ENCODE data around the gene ATM.
"Not testable (repeated sequence)": the region's sequence is repeated elsewhere in the genome, so short reads cannot be mapped to it uniquely, and the experiment has no call there.

The ATM gene

GRCh38 chr11:108370990-108371389 lies 148.1 kb downstream of the ATM start:
- TF ChIP-seq CTCF (IDR thresholded peaks at IDR 0.05; ENCODE audit: borderline replicate concordance, extremely low read depth, low read length, poor library complexity, severe bottlenecking) (no peak), EZH2 (IDR thresholded peaks at IDR 0.05; ENCODE audit: borderline replicate concordance, low read depth, low read length, severe bottlenecking) (no peak)
- Histone ChIP-seq H3K4me2 (ENCODE audit: insufficient read depth, low read length) (no peak overlapping the region), H3K79me2 (ENCODE audit: insufficient read depth, low read length) (no peaks in the 10 kb centered on the region), H3K27me3 (ENCODE audit: insufficient read depth, low read length, poor library complexity) (no peaks in the 10 kb centered on the region), H3K4me3 (ENCODE audit: low read depth in 1 of 2, low read length in 2 of 2) (no peak overlapping the region), H3K36me3 (ENCODE audit: insufficient read depth, low read length) (peaks cover 7% of the 10 kb centered on the region), H3K9me3 (ENCODE audit: insufficient read depth, low read length, severe bottlenecking) (no peaks in the 10 kb centered on the region), H4K20me1 (ENCODE audit: insufficient read depth, low read length) (no peaks in the 10 kb centered on the region), H3K4me1 (ENCODE audit: insufficient read depth, low read length) (no peaks in the 10 kb centered on the region), H2AFZ (ENCODE audit: low read depth, low read length) (no peak overlapping the region), H3K9ac (ENCODE audit: low read depth, low read length) (no peak overlapping the region), H3K27ac (ENCODE audit: low read length) (no peak overlapping the region)
- ATAC-seq (ENCODE audit: insufficient read depth, low read depth) (no peak), DNase-seq (no peak)

DNA sequence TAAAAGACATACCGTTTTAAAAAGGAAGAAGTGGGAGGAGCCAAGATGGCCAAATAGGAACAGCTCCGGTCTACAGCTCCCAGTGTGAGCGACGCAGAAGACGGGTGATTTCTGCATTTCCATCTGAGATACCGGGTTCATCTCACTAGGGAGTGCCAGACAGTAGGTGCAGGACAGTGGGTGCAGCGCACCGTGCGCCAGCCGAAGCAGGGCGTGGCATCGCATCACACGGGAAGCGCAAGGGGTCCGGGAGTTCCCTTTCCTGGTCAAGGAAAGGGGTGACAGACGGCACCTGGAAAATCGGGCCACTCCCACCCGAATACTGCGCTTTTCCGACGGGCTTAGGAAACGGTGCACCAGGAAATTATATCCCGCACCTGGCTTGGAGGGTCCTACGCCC lies 150.6 kb downstream of the ATM start:
- H3K9me3 ChIP-seq (ENCODE audit: insufficient read depth, low read length, severe bottlenecking); H2AFZ ChIP-seq (ENCODE audit: low read depth, low read length); H3K4me2 ChIP-seq (ENCODE audit: insufficient read depth, low read length); ATAC-seq (ENCODE audit: insufficient read depth, low read depth); H3K9ac ChIP-seq (ENCODE audit: low read depth, low read length); H3K79me2 ChIP-seq (ENCODE audit: insufficient read depth, low read length); H3K4me1 ChIP-seq (ENCODE audit: insufficient read depth, low read length); H3K4me3 ChIP-seq (ENCODE audit: low read depth in 1 of 2, low read length in 2 of 2); DNase-seq; H3K36me3 ChIP-seq (ENCODE audit: insufficient read depth, low read length); H3K27me3 ChIP-seq (ENCODE audit: insufficient read depth, low read length, poor library complexity); H3K27ac ChIP-seq (ENCODE audit: low read length); H4K20me1 ChIP-seq (ENCODE audit: insufficient read depth, low read length): not testable (repeated sequence)

DNA sequence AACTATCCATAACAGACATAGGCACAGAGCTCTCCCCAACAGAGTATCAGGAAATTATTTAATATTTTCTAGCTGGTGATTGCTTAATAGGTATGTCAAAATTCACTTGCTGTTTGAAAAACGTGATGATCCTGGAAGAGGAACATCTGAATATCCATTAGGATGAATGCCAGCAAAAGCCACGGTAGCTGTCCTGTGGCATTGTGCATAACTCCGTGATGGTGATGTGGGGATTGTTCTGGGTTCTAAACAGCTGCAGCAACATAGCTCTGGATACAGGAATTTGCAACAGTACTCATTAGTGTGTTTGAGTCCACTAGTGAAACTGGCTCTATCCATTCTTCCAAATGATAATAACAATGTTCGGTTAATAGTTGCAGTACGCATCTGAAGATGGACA lies 165.7 kb downstream of the ATM start:
- Histone ChIP-seq H3K4me1 (ENCODE audit: insufficient read depth, low read length) (no peaks in the 10 kb centered on the region), H3K79me2 (ENCODE audit: insufficient read depth, low read length) (no peaks in the 10 kb centered on the region), H3K36me3 (ENCODE audit: insufficient read depth, low read length) (no peaks in the 10 kb centered on the region), H3K9me3 (ENCODE audit: insufficient read depth, low read length, severe bottlenecking) (no peaks in the 10 kb centered on the region), H3K9ac (ENCODE audit: low read depth, low read length) (no peak overlapping the region), H2AFZ (ENCODE audit: low read depth, low read length) (no peak overlapping the region), H3K4me2 (ENCODE audit: insufficient read depth, low read length) (no peak overlapping the region), H4K20me1 (ENCODE audit: insufficient read depth, low read length) (no peaks in the 10 kb centered on the region), H3K27me3 (ENCODE audit: insufficient read depth, low read length, poor library complexity) (no peaks in the 10 kb centered on the region), H3K4me3 (ENCODE audit: low read depth in 1 of 2, low read length in 2 of 2) (no peak overlapping the region), H3K27ac (ENCODE audit: low read length) (no peak overlapping the region)
- ATAC-seq (ENCODE audit: insufficient read depth, low read depth) (no peak), DNase-seq (no peak)
- no peak for TF ChIP-seq CTCF (IDR thresholded peaks at IDR 0.05; ENCODE audit: borderline replicate concordance, extremely low read depth, low read length, poor library complexity, severe bottlenecking)
- TF ChIP-seq EZH2 (IDR thresholded peaks at IDR 0.05; ENCODE audit: borderline replicate concordance, low read depth, low read length, severe bottlenecking): no peak

GRCh38 chr11:108392353-108392752 lies 169.5 kb downstream of the ATM start:
- no peak overlapping the region for H3K4me3 ChIP-seq (ENCODE audit: low read depth in 1 of 2, low read length in 2 of 2)
- no peak overlapping the region for H3K27ac ChIP-seq (ENCODE audit: low read length)
- TF ChIP-seq CTCF (IDR thresholded peaks at IDR 0.05; ENCODE audit: borderline replicate concordance, extremely low read depth, low read length, poor library complexity, severe bottlenecking) (no peak), EZH2 (IDR thresholded peaks at IDR 0.05; ENCODE audit: borderline replicate concordance, low read depth, low read length, severe bottlenecking) (no peak)
- no peaks in the 10 kb centered on the region for H3K36me3 ChIP-seq (ENCODE audit: insufficient read depth, low read length)
- no peaks in the 10 kb centered on the region for H3K79me2 ChIP-seq (ENCODE audit: insufficient read depth, low read length)
- H2AFZ ChIP-seq (ENCODE audit: low read depth, low read length): no peak overlapping the region
- no peaks in the 10 kb centered on the region for H3K27me3 ChIP-seq (ENCODE audit: insufficient read depth, low read length, poor library complexity)
- no peaks in the 10 kb centered on the region for H4K20me1 ChIP-seq (ENCODE audit: insufficient read depth, low read length)
- DNase-seq (no peak), ATAC-seq (ENCODE audit: insufficient read depth, low read depth) (no peak)
- no peak overlapping the region for H3K9ac ChIP-seq (ENCODE audit: low read depth, low read length)
- H3K4me2 ChIP-seq (ENCODE audit: insufficient read depth, low read length): no peak overlapping the region
- H3K4me1 ChIP-seq (ENCODE audit: insufficient read depth, low read length): no peaks in the 10 kb centered on the region
- H3K9me3 ChIP-seq (ENCODE audit: insufficient read depth, low read length, severe bottlenecking): no peaks in the 10 kb centered on the region

All from DND-41 (cell line).